NCI-H1092 treated with DMSO at 0.1 percent for 48 hours (cell line): ENCODE results near the gene PAGE2.
"Not testable (repeated sequence)": the region's sequence is repeated elsewhere in the genome, so short reads cannot be mapped to it uniquely, and the experiment has no call there.

Source experiments
- DNase-seq: peaks from one replicate; lab custom pipeline; 2025; lab: John Stamatoyannopoulos, UW

Gene PAGE2

GRCh38 chrX:55123900-55124299 is 35.1 kb downstream of the PAGE2 start:
- DNase-seq, result no peak

GRCh38 chrX:55127692-55128091 is 38.9 kb downstream of the PAGE2 start:
- no peak for DNase-seq

GRCh38 chrX:55129361-55129760 is 40.5 kb downstream of the PAGE2 start:
- no peak for DNase-seq

- DNase-seq, result no peak
Observed at GRCh38 chrX:55130481-55130880, 41.7 kb downstream of the PAGE2 start.

GRCh38 chrX:55132416-55132815 is 43.6 kb downstream of the PAGE2 start:
- DNase-seq, result no peak

- DNase-seq, result peak; percentile 33
Observed at GRCh38 chrX:55135171-55135570, 46.4 kb downstream of the PAGE2 start.

GRCh38 chrX:55140800-55141199 is 52.0 kb downstream of the PAGE2 start:
- not testable (repeated sequence) for DNase-seq
